Measurements from ENCODE around the gene FAM3D.
A peak's percentile ranks its signal among the peaks of the same experiment; 100 is the strongest.

DNA sequence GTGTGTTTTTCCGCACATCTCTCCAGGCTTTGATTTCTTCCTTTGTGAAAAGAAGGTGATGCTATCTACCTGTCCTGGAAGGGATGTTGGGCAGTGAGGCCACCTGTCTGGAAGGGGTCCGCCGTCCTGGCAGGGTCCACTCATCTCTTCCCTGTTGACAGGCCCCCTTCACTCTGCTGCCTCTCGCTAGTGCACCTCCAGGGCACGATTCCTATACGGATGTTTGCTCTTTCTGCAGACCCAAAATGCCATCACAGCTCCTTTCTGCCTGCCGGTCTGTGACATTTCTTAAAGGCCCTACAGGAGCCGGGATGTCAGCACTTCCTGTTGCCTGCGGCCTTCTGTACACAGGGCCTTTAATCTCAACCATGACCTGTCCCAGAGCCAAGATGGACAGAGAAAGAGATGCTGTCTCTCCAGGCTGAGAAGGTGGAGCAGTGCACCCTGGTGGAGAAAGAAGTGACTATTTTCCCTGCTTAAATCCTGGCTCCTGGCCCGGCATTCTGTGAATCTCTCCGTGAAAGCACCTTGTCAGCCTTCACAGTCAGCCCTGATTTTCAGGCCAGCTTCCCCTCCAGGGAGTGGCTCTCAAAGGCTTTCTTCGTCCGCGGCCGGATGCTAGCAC lies 7.4 kb downstream of the FAM3D start:
- TF ChIP-seq CTCF (IDR thresholded peaks at IDR 0.05) (peak in 3 of 6 experiments; percentile 31 to 48 (median 35)), POLR2A (IDR thresholded peaks at IDR 0.05) (no peak)
